Measurements from ENCODE around the gene ZEB1. TPM values are rescaled to one million over a fixed set of nuclear protein-coding genes. Genes with fewer than 3 reads are reported as not detected.

Gene ZEB1
- total and polyA plus RNA-seq, 2 of the 4 experiments (the other 2 are of a cell fraction): 23.7 to 108 TPM

DNA sequence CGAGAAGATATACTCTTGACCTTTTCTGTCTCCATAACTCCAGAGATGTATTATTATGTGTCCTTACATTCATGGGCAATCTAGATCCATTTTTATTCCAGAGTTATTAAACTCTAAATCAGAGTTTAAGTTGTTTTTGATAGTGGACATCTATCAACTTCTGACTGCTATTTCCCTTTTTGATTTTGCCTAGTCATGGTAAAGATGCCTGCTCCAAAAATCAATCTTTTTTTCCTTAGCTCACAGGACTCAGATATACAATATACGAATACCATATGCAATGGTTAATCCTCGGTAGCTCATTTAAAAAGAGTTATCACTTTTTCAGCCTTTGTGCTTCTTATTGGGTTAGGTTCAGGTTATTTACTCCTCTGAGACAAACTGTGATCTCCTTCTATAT is 15.8 kb upstream of the ZEB1 start:
- Histone ChIP-seq H4K8ac (ENCODE audit: low read depth in 2 of 2, low read length in 2 of 2) (peak overlapping the region in 1 of 2 experiments; percentile 36; a peak in 1 of 4 replicates), H2BK15ac (ENCODE audit: low read depth, low read length) (no peak overlapping the region; the same call in 2 of the 3 replicates), H3K23ac (ENCODE audit: low read depth, low read length) (no peak overlapping the region; the same call in 1 of the 2 replicates), H3K36me3 (ENCODE audit: control insufficient read depth, insufficient read depth, low read length) (0 out of 2 replicates have a peak, but pooled peaks cover 2% of the 10 kb centered on the region), H2AK9ac (replicated peaks; ENCODE audit: low read depth, low read length, poor library complexity) (no peak overlapping the region), H3K27ac (ENCODE audit: insufficient read depth, low read length) (no peak overlapping the region; the same call in 1 of the 2 replicates), H3K18ac (ENCODE audit: low read depth, low read length) (peak overlapping the region; percentile 94), H4K5ac (ENCODE audit: low read depth, low read length) (peak overlapping the region; percentile 80), H3K56ac (ENCODE audit: extremely low read depth, insufficient read depth, low read length) (no peak overlapping the region), H3K14ac (replicated peaks; ENCODE audit: low read depth, low read length) (no peak overlapping the region), H4K91ac (ENCODE audit: insufficient read depth, low read depth, low read length) (no peak overlapping the region), H3K9me1 (ENCODE audit: insufficient read depth, low read length) (peaks cover 2% of the 10 kb centered on the region; the same call in 1 of the 2 replicates), H2AFZ (replicated peaks; ENCODE audit: low read length, poor library complexity) (no peak overlapping the region), H2AK5ac (ENCODE audit: low read depth, low read length) (no peak overlapping the region), H4K20me1 (ENCODE audit: insufficient read depth, low read length) (no peaks in the 10 kb centered on the region), H3K79me1 (ENCODE audit: low read depth in 1 of 2, low read length in 2 of 2) (0 out of 4 replicates have a peak, but pooled peaks cover 0 to 5% of the 10 kb centered on the region in 2 experiments), H2BK20ac (ENCODE audit: low read depth, low read length) (no peak overlapping the region; the same call in 1 of the 2 replicates), H3K4me2 (ENCODE audit: low read depth, low read length) (no peak overlapping the region), H3K9ac (ENCODE audit: low read depth, low read length) (no peak overlapping the region), H3K4me3 (ENCODE audit: insufficient read depth, low read depth, low read length) (no peak overlapping the region), H3K4ac (ENCODE audit: low read depth, low read length) (no peak overlapping the region; the same call in 1 of the 2 replicates), H2BK5ac (ENCODE audit: low read depth, low read length, poor library complexity, severe bottlenecking) (peak overlapping the region; percentile 73), H3K4me1 (ENCODE audit: control insufficient read depth, insufficient read depth, low read length) (peaks cover 10% of the 10 kb centered on the region), H2BK120ac (ENCODE audit: low read depth, low read length) (peak overlapping the region; percentile 42; the same call in 1 of the 2 replicates), H3K27me3 (ENCODE audit: control insufficient read depth, insufficient read depth, low read length) (no peaks in the 10 kb centered on the region), H3K9me3 (ENCODE audit: control insufficient read depth, insufficient read depth, low read length) (no peaks in the 10 kb centered on the region)
- ChIA-PET CTCF (interaction anchor here (0.6 kb wide), 1 partner anchor 43 kb away, joined by 7 read pairs; no protein-coding TSS in a partner anchor), POLR2A (ENCODE audit: unreplicated experiment) (no interaction called here)
- WGBS, 2 experiments (ENCODE audit: extremely low coverage in 2 of 2, insufficient read length in 1 of 2): no CpG with 5 or more reads among the region's 3 CpGs
- ATAC-seq (ENCODE audit: low read depth): no peak
- no peak for DNase-seq
- intact Hi-C loops (cut with micrococcal nuclease): loop anchor here (5.0 kb wide), 1 partner anchor 161 kb away; no protein-coding TSS in a partner anchor
- dilution Hi-C loops (cut with HindIII; ENCODE audit: low sequenced_read_pairs, unreplicated experiment): no loop called here
- in situ Hi-C loops (cut with MboI; ENCODE audit: low sequenced_read_pairs): no loop called here
- TF ChIP-seq MAFK (IDR thresholded peaks at IDR 0.05; ENCODE audit: low read depth, low read length) (no peak), BHLHE40 (IDR thresholded peaks at IDR 0.05; ENCODE audit: low read depth, low read length) (no peak), MAZ (IDR thresholded peaks at IDR 0.05; ENCODE audit: borderline replicate concordance, low read depth, low read length) (no peak), RFX5 (IDR thresholded peaks at IDR 0.05; ENCODE audit: low read depth, low read length) (no peak), RCOR1 (IDR thresholded peaks at IDR 0.05; ENCODE audit: insufficient replicate concordance, low read length) (no peak), SMC3 (IDR thresholded peaks at IDR 0.05; ENCODE audit: low read depth, low read length) (no peak), NFE2L2 (IDR thresholded peaks at IDR 0.05; ENCODE audit: low read depth, low read length) (peak; percentile 70), RAD21 (IDR thresholded peaks at IDR 0.05; ENCODE audit: low read length) (no peak)
- BruUV-seq (replicated peaks): no TSS peak
